GM18870 (cell line): ENCODE data around the gene ZNF584.
"Not testable (repeated sequence)": the region's sequence is repeated elsewhere in the genome, so short reads cannot be mapped to it uniquely, and the experiment has no call there.

Experiments used
- ATAC-seq: cut with Tn5 transposase; IDR thresholded peaks from one replicate; pipeline ENCODE4 v1.9.1; 2021; ENCODE audit warnings: moderate library complexity; ENCODE audit not compliant: unreplicated experiment

The ZNF584 gene

GRCh38 chr19:58403920-58404478 lies 4.5 kb upstream of the ZNF584 start:
- not testable (repeated sequence) for ATAC-seq

GRCh38 chr19:58406818-58407657 lies 1.4 kb upstream of the ZNF584 start:
- no peak for ATAC-seq

- ATAC-seq = peak; percentile 8
Observed at GRCh38 chr19:58407658-58408151, 744 bp upstream of the ZNF584 start.

GRCh38 chr19:58409010-58409790 lies 751 bp downstream of the ZNF584 start:
- ATAC-seq = peak; percentile 14

GRCh38 chr19:58416604-58417003 lies 8.2 kb downstream of the ZNF584 start:
- no peak for ATAC-seq

GRCh38 chr19:58417071-58417470 lies 8.6 kb downstream of the ZNF584 start:
- ATAC-seq = no peak

- no peak for ATAC-seq
Observed at GRCh38 chr19:58428617-58429016, 20.2 kb downstream of the ZNF584 start.

GRCh38 chr19:58429745-58430144 lies 21.3 kb downstream of the ZNF584 start:
- no peak for ATAC-seq

- ATAC-seq = no peak
Observed at GRCh38 chr19:58434217-58434616, 25.8 kb downstream of the ZNF584 start.

- ATAC-seq = peak; percentile 95
Observed at GRCh38 chr19:58439576-58440554, 31.4 kb downstream of the ZNF584 start, which contains the start of gene ZNF132. ZNF132 (minus strand) TSS chr19:58440153; CDS start chr19:58439821, 332 bp downstream.

GRCh38 chr19:58440556-58440955 lies 32.1 kb downstream of the ZNF584 start:
- ATAC-seq = no peak

- ATAC-seq = not testable (repeated sequence)
Observed at GRCh38 chr19:58442986-58443385, 34.5 kb downstream of the ZNF584 start.

- ATAC-seq = not testable (repeated sequence)
Observed at GRCh38 chr19:58448860-58449259, 40.4 kb downstream of the ZNF584 start.

- not testable (repeated sequence) for ATAC-seq
Observed at GRCh38 chr19:58449980-58450379, 41.5 kb downstream of the ZNF584 start.

GRCh38 chr19:58450856-58451357 lies 42.5 kb downstream of the ZNF584 start:
- peak; percentile 6 for ATAC-seq

GRCh38 chr19:58451358-58452101 lies 43.1 kb downstream of the ZNF584 start, which contains the start of gene ZNF324B:
ZNF324B (plus strand) TSS chr19:58451622; CDS start chr19:58453702, 2,080 bp downstream.
- ATAC-seq = peak; percentile 88

GRCh38 chr19:58453743-58454142 lies 45.3 kb downstream of the ZNF584 start:
- no peak for ATAC-seq

GRCh38 chr19:58455306-58455705 lies 46.9 kb downstream of the ZNF584 start:
- ATAC-seq = no peak

- ATAC-seq = no peak
Observed at GRCh38 chr19:58456111-58456510, 47.7 kb downstream of the ZNF584 start.
